K562 (cell line): ENCODE results near the gene GAP43.

ENCODE experiments used
- ARID1B ChIP-seq: fragments of 450-650 bp; IDR thresholded peaks from 2 replicates; pipeline ENCODE4 v1.6.1; 2016; ENCODE audit warnings: antibody characterized with exemption, mild to moderate bottlenecking, inconsistent platforms
- CTCF ChIP-seq, 3 experiments: IDR thresholded peaks in 2 of 3; conservative IDR thresholded peaks in 1 of 3; 2 replicates each; pipeline ENCODE4 v1.5.1; 2011 to 2012; ENCODE audit warnings: low read length in 3 of 3, mild to moderate bottlenecking in 3 of 3, control low read depth in 2 of 3, improper control_type of control experiment in 1 of 3, inconsistent platforms in 1 of 3, low read depth in 1 of 3, mixed read lengths in 1 of 3, moderate library complexity in 1 of 3; ENCODE audit not compliant: insufficient read depth in 2 of 3
- DIDO1 ChIP-seq: fragments of 450-650 bp; IDR thresholded peaks from 2 replicates; pipeline ENCODE4 v1.6.1; 2016; ENCODE audit warnings: low read depth, missing biosample characterization, missing genetic modification characterization
- FOXP4 ChIP-seq: sonication (generic); formaldehyde crosslinking; IDR thresholded peaks from 2 replicates; pipeline ENCODE4 v1.8.0; 2022; ENCODE audit warnings: mild to moderate bottlenecking, missing genetic modification reagents, borderline replicate concordance
- ZNF212 ChIP-seq: fragments of 450-650 bp; formaldehyde crosslinking; IDR thresholded peaks from 2 replicates; pipeline ENCODE4 v1.4.0; 2020; ENCODE audit warnings: mild to moderate bottlenecking

- TF ChIP-seq CTCF (IDR thresholded peaks at IDR 0.05 in 2 of 3, conservative IDR thresholded peaks at IDR 0.05 in 1 of 3; ENCODE audit: insufficient read depth in 2 of 3, low read depth in 1 of 3, low read length in 3 of 3) (no peak), FOXP4 (CRISPR knock-in tag) (no peak), ZNF212 (CRISPR knock-in tag) (no peak), DIDO1 (tag) (no peak), ARID1B (no peak)
Observed at GRCh38 chr3:115666081-115666480, 42.8 kb downstream of the GAP43 start.
